ENCODE results near the gene NAPB.
"Not testable (repeated sequence)": the region's sequence is repeated elsewhere in the genome, so short reads cannot be mapped to it uniquely, and the experiment has no call there.

The NAPB gene

GRCh38 chr20:23420943-23421931, at the start of gene NAPB:
NAPB (minus strand) TSS chr20:23421488; CDS start chr20:23421402, 86 bp downstream.
- DNase-seq (ENCODE audit: low read depth in 2 of 2, low spot score in 1 of 2), result peak; percentile 77 to 84

DNA sequence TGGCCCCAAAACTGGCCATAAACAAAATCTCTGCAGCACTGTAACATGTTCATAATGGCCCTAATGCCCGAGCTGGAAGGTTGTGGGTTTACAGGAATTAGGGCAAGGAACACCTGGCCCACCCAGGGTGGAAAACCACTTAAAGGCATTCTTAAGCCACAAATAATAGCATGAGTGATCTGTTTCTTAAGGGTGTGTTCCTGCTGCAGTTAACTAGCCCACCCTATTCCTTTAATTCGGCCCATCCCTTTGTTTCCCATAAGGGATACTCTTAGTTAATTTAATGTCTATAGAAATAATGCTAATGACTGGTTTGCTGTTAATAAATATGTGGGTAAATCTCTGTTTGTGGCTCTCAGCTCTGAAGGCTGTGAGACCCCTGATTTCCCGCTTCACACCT, 45.7 kb upstream of the NAPB start:
- not testable (repeated sequence) for DNase-seq (ENCODE audit: low read depth in 2 of 2, low spot score in 1 of 2)

DNA sequence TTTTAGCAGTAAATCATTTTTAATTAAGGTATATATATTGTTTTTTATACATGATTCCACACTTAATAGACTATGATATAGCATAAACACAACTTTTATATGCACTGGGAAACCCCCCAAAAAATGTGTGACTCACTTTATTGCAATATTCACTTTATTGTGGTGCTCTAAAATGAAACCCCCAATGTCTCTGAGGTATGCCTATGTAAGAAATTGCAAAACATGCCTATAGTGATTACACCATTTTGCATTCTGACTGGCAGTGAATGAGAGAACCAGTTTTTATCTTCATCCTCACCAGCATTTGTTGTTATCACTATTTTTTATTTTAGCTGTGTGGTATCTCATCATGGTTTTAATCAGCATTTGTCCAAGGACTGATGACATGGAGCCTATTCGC, 39.9 kb upstream of the NAPB start:
- no peak for DNase-seq (ENCODE audit: low read depth in 2 of 2, low spot score in 1 of 2)

- no peak for DNase-seq (ENCODE audit: low read depth in 2 of 2, low spot score in 1 of 2)
These were observed 38.3 kb upstream of the NAPB start for GRCh38 chr20:23459461-23460150.

DNA sequence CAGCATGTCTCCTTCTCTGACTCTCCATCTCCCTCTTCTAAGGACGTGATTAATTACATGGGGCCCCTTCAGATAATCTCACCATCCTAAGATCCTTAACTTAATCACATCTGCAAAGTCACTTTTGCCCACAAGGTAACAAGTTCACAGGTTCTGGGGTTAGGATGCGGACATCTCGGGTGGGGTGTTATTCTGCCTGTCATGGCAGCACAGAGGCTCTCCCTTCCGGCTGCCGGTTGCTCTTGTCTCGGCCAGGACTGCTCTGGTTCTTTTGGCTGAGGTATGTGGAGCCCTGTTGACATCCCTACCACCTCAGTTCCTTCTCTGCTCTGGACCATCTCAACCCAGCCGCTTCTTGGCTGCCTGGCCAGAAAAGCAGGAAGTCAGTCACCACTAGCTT, 35.6 kb upstream of the NAPB start:
- DNase-seq (ENCODE audit: low read depth in 2 of 2, low spot score in 1 of 2), result no peak

DNA sequence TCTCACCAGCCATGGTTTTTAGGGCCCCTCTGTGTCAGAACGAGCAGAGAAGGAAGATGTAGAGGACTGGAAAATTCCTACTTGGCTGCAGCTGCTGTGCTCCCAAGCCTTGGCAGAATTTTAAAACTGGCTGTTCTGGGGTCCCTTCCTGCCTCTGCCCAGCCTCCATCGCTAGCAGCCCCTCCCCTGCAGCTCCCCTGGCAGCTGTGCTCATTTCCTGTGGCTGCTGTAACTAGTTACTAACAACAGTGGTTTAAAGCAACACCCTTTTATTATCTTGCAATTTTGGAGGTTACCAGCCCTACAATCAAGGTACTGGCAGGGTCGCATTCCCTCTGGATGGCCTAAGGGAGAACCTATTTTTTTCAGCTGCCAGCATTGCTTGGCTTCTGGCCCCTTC, 35.1 kb upstream of the NAPB start:
- DNase-seq (ENCODE audit: low read depth in 2 of 2, low spot score in 1 of 2), result no peak

- DNase-seq (ENCODE audit: low read depth in 2 of 2, low spot score in 1 of 2), result no peak
These were observed 34.4 kb upstream of the NAPB start for GRCh38 chr20:23455639-23456038.

- no peak for DNase-seq (ENCODE audit: low read depth in 2 of 2, low spot score in 1 of 2)
These were observed 33.5 kb upstream of the NAPB start for GRCh38 chr20:23454816-23455215.

GRCh38 chr20:23453549-23454543, 32.6 kb upstream of the NAPB start:
- no peak for DNase-seq (ENCODE audit: low read depth in 2 of 2, low spot score in 1 of 2)

DNA sequence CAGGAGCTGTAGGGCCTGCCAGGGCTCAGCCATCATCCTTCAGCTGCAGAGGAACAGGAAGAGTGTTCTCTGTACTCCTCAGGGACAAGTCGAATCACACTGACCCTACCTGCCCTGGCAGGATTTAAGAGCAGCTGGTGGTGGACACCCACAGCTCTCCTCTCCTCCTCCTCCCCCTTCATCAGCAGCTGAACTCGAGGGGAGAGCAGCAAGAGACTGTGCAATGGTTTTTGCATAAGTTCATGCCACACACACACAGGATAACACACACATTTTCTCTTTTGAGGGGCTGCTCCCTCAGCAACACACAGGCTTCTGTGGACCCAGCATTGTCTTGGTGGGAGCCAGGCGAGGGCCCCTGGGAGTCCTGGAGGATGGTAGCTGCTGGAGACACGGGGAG, 31.5 kb upstream of the NAPB start, which contains the start of gene CST11:
TSS of gene CST11 (minus strand) at position 101 of the 400 bp plus-strand sequence. CDS start at position 36, 65 bp downstream.
- no peak for DNase-seq (ENCODE audit: low read depth in 2 of 2, low spot score in 1 of 2)

DNA sequence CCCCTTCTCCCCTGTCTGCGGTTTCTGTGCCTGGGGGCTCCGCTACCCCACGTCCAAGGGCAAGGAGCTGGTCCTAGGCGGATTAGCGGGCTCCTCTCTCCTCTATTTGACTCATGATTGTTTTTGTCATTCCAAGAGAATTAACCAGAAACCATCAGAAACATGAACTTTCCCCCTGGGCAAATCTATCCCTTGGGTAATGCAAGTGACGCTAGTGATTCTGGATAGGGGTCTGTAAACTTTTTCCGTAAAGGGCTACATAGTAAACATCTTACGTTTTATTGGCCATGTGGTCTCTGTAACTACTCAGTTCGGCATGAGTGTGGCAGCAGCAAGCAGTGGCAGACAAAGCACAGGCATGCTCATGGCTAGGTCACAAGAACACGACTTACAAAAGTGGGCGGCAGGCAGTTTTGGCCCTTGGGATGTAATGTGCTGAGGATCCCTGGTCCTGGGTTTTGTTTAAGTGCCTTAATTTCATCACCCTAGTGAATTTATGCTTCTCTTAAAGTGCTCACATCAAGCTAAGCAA, 30.7 kb upstream of the NAPB start:
- DNase-seq (ENCODE audit: low read depth in 2 of 2, low spot score in 1 of 2), result no peak

DNA sequence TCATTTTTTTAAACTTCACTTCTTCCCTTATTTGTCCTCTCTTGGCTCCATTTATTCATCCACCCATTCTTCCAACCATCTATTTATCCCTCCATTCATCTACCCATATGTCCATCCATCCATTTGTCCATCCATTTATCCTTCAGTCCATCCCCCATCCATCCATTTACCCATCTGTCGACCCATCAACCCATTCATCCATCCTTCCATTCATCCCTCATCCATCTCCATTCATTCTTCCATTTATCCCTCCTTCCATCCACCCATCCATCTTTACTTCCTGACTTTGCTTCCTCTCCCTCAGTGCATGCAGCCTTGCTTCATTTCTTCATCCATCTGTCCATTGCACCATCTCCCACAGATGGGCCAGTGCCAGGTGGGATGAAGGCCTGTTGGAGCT, 29.6 kb upstream of the NAPB start:
- no peak for DNase-seq (ENCODE audit: low read depth in 2 of 2, low spot score in 1 of 2)

DNA sequence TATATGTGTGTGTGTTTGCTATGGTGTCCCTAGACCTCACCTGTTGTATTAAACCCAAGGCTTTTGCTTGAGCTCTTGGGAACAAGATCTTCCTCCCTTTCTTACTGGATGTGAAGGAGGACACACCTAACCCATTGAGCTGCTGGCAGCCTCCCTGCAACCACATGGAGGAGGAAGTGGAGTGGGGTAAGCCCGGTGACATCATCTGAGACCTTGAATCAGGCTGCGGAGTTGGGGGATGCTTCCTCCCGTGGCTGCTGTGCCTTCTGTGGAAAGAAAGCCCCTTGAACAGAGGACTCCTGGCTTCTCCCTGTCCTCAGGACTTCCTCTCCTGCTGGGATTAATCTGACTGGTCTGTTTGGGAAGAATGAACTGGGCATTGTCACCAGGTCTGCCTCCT, 28.1 kb upstream of the NAPB start:
- no peak for DNase-seq (ENCODE audit: low read depth in 2 of 2, low spot score in 1 of 2)

DNA sequence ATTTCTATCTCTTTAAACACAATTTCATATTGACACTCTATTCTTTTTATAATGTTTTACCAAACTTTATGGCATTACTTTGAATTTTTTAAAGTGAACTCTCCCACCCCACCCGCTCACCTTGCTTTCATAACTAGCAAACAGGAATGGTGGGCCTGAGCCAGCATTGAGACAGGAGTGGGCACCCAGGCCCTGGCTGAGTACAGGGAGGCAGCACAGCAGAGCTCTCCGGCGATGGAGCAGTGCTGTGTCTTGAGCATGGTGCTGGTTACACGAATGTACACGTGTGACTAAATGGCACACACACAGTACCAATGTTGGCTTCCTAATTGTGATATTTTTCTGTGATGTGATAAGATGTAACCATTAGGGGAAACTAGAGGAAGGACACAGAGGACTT, 26.9 kb upstream of the NAPB start:
- DNase-seq (ENCODE audit: low read depth in 2 of 2, low spot score in 1 of 2), result no peak

- no peak for DNase-seq (ENCODE audit: low read depth in 2 of 2, low spot score in 1 of 2)
These were observed 25.2 kb upstream of the NAPB start for GRCh38 chr20:23446505-23446904.

GRCh38 chr20:23445596-23446217, 24.4 kb upstream of the NAPB start:
- DNase-seq (ENCODE audit: low read depth in 2 of 2, low spot score in 1 of 2), result no peak

DNA sequence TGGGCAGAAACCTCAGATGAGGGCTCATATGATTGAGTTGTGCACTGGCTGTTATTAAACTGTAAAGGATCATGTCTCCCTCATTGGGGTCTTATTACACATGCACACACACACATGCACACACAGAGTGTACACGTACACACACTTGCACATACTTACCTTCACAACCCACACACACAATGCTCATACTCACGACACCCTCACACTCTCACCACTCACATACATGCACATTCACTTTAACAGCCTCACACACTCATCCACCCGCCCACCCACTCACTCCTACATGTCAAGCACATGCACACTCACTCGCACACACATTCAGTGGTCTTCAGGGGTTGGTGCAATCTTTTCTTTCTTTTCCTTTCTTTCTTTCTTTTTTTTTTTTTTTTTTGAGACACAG, 23.6 kb upstream of the NAPB start:
- no peak for DNase-seq (ENCODE audit: low read depth in 2 of 2, low spot score in 1 of 2)

DNA sequence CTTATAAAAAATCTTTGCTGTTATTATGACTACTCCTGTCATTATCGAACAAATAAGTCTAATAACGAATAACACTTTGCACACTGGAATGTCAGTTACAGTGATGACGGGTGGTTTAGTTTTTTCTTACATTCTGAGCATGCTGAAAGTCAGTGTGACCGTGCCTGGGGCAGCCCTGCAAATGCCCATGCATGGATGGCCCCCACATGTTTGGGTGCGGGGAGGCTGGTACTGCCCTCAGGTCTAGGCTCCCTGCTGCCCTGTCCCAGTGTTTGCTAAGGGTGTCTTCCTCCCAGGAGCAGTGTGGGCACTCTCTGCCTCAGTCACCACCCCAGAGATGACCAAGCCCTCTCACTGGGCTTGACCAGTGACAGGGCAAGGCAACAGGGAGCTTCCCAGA, 21.1 kb upstream of the NAPB start:
- no peak for DNase-seq (ENCODE audit: low read depth in 2 of 2, low spot score in 1 of 2)

DNA sequence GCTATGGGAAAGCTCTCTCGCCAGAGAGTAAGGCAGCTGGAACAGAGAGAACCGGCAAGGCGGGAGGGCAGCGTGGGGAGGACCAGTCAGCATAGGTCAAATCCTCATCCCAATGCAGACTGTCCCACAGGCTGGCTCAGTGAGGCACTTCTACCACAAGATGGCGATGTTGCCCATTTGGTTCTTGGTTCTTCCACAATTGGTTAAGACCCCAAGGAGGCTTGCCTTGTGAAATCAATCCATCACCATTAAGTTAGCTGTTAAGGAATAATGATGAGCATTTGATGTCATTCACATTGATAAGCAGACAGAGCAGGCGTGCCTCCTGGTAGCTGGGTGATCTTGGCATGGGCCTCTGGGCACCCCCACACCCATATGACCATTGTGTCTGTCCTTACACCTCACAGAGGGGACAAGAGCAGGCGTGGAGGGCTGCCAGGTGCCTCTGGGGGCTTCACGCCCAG, 20.6 kb upstream of the NAPB start:
- peak; percentile 31 to 40 for DNase-seq (ENCODE audit: low read depth in 2 of 2, low spot score in 1 of 2)

DNA sequence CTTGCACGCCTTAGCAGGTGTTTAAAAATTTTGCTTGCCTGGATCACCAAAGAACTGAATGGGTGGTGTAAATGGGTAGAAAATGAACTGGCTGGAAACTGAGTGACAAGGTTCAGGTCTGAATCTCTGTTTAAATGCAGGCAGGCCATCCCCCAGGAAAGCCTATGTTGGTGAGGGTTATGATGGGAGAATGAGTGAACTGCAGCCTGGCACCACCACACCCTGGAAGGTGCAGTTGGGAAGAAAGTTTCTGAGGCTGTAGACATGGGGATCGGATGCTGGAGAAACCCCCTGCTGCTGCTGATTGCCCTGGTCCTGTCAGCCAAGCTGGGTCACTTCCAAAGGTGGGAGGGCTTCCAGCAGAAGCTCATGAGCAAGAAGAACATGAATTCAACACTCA, 18.7 kb upstream of the NAPB start:
- DNase-seq (ENCODE audit: low read depth in 2 of 2, low spot score in 1 of 2), result no peak
